ENCODE results near the gene NDRG4. TPM values are rescaled to one million over a fixed set of nuclear protein-coding genes. Genes with fewer than 3 reads are reported as not detected.
A peak's percentile ranks its signal among the peaks of the same experiment; 100 is the strongest.

Gene NDRG4
- total and polyA plus RNA-seq, 2 donors from 2014 or later = 1.7 to 5.7 TPM

DNA sequence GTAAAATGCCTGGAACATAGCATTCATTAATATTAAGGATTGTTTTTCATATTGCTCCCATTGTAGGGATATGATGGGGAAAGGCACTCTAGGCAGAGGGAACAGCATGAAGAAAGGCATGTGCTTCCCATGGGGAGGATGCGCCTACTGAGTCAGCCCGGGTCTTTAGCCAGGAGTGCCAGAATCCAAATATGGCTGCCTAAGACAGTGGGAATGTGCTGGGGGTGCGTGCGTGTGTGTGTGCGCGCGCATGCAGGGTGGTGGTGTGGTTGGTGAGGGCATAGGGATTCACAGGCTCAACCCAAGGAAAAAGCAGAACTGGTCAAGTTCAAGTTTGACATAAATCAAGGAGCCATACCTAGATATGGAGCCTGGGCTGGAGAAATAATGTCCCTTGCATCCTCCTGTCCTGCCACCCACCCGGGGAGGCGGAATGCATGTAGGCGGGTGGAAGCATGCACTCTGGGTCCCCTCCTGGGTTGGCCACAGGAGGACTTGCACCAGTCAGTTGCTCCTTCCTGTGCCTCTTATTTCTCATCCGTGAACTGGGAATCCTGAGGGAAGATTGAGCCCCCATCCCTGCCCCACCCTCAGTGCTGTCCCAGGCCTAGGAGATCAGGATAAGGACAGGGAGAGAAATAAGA lies 18.6 kb upstream of the NDRG4 start:
- Histone ChIP-seq H3K9me3 (ENCODE audit: control insufficient read depth in 2 of 3, insufficient read depth in 1 of 3, low read length in 3 of 3) (no peaks in the 10 kb centered on the region), H3K27me3 (ENCODE audit: control insufficient read depth, insufficient read depth, low read length) (no peaks in the 10 kb centered on the region), H3K27ac (ENCODE audit: low read depth in 2 of 2, low read length in 2 of 2) (no peak overlapping the region), H3K9ac (ENCODE audit: low read length in 3 of 3) (no peak overlapping the region), H3K4me1 (ENCODE audit: control insufficient read depth in 2 of 3, insufficient read depth in 2 of 3, low read depth in 1 of 3, low read length in 3 of 3) (no peaks in the 10 kb centered on the region), H3K4me3 (ENCODE audit: low read length in 3 of 3) (no peak overlapping the region), H3K36me3 (ENCODE audit: control insufficient read depth in 2 of 3, insufficient read depth in 3 of 3, low read length in 3 of 3) (no peaks in the 10 kb centered on the region)
- FAIRE-seq = no peak
- DNase-seq = peak in 1 of 5 donors; percentile 31
- TF ChIP-seq CTCF (IDR thresholded peaks at IDR 0.05; ENCODE audit: borderline replicate concordance, extremely low read depth, insufficient read depth) = no peak
- intact Hi-C loops (cut with DNase I) = no loop called here

- intact Hi-C loops (cut with DNase I) = no loop called here
- H3K9me3 ChIP-seq (ENCODE audit: control insufficient read depth in 2 of 3, insufficient read depth in 1 of 3, low read length in 3 of 3) = no peaks in the 10 kb centered on the region
- no peak overlapping the region for H3K9ac ChIP-seq (ENCODE audit: low read length in 3 of 3)
- no peaks in the 10 kb centered on the region for H3K4me1 ChIP-seq (ENCODE audit: control insufficient read depth in 2 of 3, insufficient read depth in 2 of 3, low read depth in 1 of 3, low read length in 3 of 3)
- H3K4me3 ChIP-seq (ENCODE audit: low read length in 3 of 3) = no peak overlapping the region
- no peak for TF ChIP-seq CTCF (IDR thresholded peaks at IDR 0.05; ENCODE audit: borderline replicate concordance, extremely low read depth, insufficient read depth)
- no peaks in the 10 kb centered on the region for H3K36me3 ChIP-seq (ENCODE audit: control insufficient read depth in 2 of 3, insufficient read depth in 3 of 3, low read length in 3 of 3)
- FAIRE-seq (no peak), DNase-seq (peak in 1 of 5 donors; percentile 41)
- H3K27ac ChIP-seq (ENCODE audit: low read depth in 2 of 2, low read length in 2 of 2) = no peak overlapping the region
- no peaks in the 10 kb centered on the region for H3K27me3 ChIP-seq (ENCODE audit: control insufficient read depth, insufficient read depth, low read length)
Observed at GRCh38 chr16:58481931-58482330, 18.0 kb upstream of the NDRG4 start.

GRCh38 chr16:58485184-58485887 lies 14.6 kb upstream of the NDRG4 start:
- intact Hi-C loops (cut with DNase I) = no loop called here
- no peak overlapping the region for H3K27ac ChIP-seq (ENCODE audit: low read depth in 2 of 2, low read length in 2 of 2)

More at GRCh38 chr16:58485184-58485887, 14.6 kb upstream of the NDRG4 start:
- DNase-seq = peak in 1 of 5 donors; percentile 30
- no peak for TF ChIP-seq CTCF (IDR thresholded peaks at IDR 0.05; ENCODE audit: borderline replicate concordance, extremely low read depth, insufficient read depth)
- Histone ChIP-seq H3K4me1 (ENCODE audit: control insufficient read depth in 2 of 3, insufficient read depth in 2 of 3, low read depth in 1 of 3, low read length in 3 of 3) (peaks cover 0 to 3% (median 0%) of the 10 kb centered on the region in 3 donors), H3K4me3 (ENCODE audit: low read length in 3 of 3) (no peak overlapping the region), H3K27me3 (ENCODE audit: control insufficient read depth, insufficient read depth, low read length) (no peaks in the 10 kb centered on the region), H3K9ac (ENCODE audit: low read length in 3 of 3) (no peak overlapping the region), H3K9me3 (ENCODE audit: control insufficient read depth in 2 of 3, insufficient read depth in 1 of 3, low read length in 3 of 3) (no peaks in the 10 kb centered on the region), H3K36me3 (ENCODE audit: control insufficient read depth in 2 of 3, insufficient read depth in 3 of 3, low read length in 3 of 3) (no peaks in the 10 kb centered on the region)
- FAIRE-seq = no peak

Data from kidney (tissue), 14 donors.